GM19395 (cell line): ENCODE measurements around the gene BOLL.
"Not testable (repeated sequence)": the region's sequence is repeated elsewhere in the genome, so short reads cannot be mapped to it uniquely, and the experiment has no call there.

ENCODE experiments used
- ATAC-seq: cut with Tn5 transposase; IDR thresholded peaks from one replicate; pipeline ENCODE4 v1.9.1; 2021; ENCODE audit warnings: mild to moderate bottlenecking, moderate library complexity; ENCODE audit not compliant: unreplicated experiment

BOLL gene

GRCh38 chr2:197798187-197798586, 13.1 kb upstream of the BOLL start:
- ATAC-seq: no peak

GRCh38 chr2:197795277-197795676, 10.2 kb upstream of the BOLL start:
- no peak for ATAC-seq

DNA sequence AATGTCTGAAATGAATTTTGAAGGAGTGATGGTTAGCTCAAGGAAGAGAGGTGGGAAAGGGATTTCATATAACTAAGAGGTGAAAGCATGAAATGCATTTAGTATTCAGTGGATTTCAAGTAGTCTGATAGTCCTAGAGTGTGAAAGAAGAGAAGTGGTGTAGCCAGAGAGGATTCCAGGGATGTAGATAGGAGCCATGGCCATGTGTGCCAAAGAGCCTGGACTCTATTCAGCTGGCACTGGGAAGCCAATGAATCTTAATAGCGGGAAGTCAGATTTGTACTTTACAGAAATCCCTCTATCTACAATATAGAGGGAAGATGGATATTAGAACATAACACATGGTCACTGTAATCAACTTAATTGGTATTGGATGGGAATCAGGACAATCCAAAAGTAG, 8.3 kb upstream of the BOLL start:
- ATAC-seq: no peak

GRCh38 chr2:197786010-197786877, 1.1 kb upstream of the BOLL start:
- ATAC-seq: peak; percentile 79

- no peak for ATAC-seq
Observed at GRCh38 chr2:197782126-197782525, 3.0 kb downstream of the BOLL start.

- ATAC-seq: no peak
Observed at GRCh38 chr2:197779261-197779660, 5.9 kb downstream of the BOLL start.

- no peak for ATAC-seq
Observed at GRCh38 chr2:197777823-197778407, 7.2 kb downstream of the BOLL start.

- ATAC-seq: no peak
Observed at GRCh38 chr2:197760293-197760657, 24.8 kb downstream of the BOLL start.

GRCh38 chr2:197759625-197760292, 25.4 kb downstream of the BOLL start:
- ATAC-seq: no peak

DNA sequence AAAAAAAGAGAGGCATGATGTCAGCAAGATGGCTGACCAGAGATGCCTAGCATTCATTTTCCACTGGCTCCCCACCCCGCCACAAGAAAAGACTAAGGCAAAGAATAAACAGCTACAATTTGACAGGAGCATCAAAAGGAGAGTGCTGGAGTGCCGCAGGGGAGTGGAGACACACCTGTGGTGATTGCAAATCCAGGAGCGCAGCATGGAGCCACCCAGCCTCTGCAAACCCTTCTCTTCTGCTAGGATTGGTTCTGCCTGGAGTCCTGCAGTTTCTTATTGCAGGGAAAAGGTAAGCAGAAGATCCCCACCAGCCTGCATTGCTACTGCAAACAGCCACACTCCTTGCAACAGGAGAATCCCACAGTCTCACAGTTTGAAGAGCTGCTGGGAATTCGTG, 26.1 kb downstream of the BOLL start:
- no peak for ATAC-seq

GRCh38 chr2:197740200-197740599, 44.9 kb downstream of the BOLL start:
- ATAC-seq: no peak

GRCh38 chr2:197728555-197729544, 56.3 kb downstream of the BOLL start:
- not testable (repeated sequence) for ATAC-seq

GRCh38 chr2:197727011-197727410, 58.1 kb downstream of the BOLL start:
- no peak for ATAC-seq

- no peak for ATAC-seq
Observed at GRCh38 chr2:197717863-197718262, 67.3 kb downstream of the BOLL start.

- no peak for ATAC-seq
Observed at GRCh38 chr2:197713271-197713670, 71.8 kb downstream of the BOLL start.

DNA sequence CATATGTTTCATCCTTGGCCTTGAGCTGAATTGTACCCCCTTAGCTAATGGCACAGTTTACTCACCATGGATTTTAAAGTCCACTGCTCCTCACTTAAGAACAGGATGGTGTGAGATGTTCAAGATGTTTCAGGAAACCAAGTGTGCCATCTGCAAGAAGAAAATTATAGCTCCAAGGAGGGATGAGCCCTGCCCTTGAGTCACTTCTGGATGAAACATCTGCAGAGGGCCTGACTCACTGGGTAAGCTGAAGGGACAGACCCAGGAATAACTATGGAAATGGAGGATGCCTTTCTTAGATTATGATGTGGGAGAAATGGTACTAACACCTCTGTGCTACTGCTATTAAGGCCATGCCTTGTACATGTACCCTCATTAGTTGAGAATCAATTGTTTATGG, 73.5 kb downstream of the BOLL start:
- no peak for ATAC-seq

DNA sequence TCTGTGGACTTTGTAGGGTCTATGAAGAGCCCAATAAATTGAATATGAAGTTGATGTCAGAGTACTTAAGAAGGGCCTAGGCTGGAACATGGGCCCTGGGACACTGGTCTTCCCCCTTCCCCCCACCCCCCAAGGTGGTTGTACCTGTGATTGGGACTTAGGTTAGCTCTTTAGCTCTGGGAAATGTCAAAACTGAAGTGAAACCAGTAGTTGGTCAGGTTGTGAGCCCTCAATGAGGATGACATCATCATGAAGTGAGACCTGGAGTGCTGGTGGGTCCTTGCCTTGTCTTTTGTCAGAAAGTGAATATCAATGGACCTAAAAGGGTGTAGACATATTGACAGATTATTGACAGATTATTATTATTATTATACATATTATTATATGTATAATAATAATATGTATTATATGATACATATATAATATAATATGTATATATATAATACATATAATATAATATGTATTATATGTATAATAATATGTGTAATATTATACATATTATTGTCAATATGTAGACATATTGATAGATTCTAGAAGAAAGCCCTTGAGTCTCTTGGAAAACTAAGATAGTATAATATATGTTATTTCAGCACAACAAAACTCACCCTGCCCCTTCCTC, 74.6 kb downstream of the BOLL start:
- ATAC-seq: peak; percentile 80

DNA sequence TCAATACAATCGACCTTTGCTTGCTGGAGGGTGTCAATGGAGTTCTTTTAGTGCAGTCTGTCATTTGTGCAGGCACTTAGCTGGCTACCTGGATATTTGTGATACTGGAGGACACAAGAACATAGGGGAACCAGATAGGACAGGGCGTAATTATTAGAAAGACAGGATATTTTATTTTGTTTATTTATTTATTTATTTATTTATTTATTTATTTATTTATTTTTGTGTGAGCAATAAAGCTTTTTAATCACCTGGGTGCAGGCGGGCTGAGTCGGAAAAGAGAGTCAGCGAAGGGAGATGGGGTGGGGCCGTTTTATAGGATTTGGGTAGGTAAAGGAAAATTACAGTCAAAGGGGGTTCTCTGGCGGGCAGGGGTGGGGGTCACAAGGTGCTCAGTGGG, 76.0 kb downstream of the BOLL start:
- not testable (repeated sequence) for ATAC-seq

DNA sequence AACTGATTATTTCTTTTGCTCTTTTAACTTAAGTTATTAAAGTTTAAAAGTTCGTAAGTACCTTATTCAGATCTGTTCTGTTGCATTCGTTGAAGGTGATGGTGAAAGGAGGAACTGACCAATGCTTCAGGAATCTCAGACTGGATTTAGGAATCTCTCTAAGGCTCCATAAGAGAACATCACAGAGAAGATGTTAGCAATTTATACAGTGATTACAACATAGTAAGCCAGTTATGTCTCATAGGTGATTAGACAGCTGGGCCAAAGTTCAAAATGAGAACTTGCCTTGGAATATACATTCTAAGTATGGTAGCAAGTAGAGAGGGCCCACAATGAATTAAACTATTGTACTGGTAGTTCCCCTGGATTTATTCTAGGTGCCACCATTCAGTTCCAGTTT, 76.8 kb downstream of the BOLL start:
- no peak for ATAC-seq
